NB4 (cell line): ENCODE measurements around the gene OR10A5.

Experiments used
- DNase-seq: peaks from one replicate; pipeline ENCODE4 v3.0.0; 2010; ENCODE audit warnings: low read depth
- H3K4me3 ChIP-seq: one replicate; pipeline ENCODE4 v1.5.1; 2011; ENCODE audit warnings: mild to moderate bottlenecking, low read depth, low read length, moderate library complexity
- CTCF ChIP-seq: IDR thresholded peaks from one replicate; pipeline ENCODE4 v1.5.1; 2012; ENCODE audit warnings: low read depth, low read length
- MAX ChIP-seq: IDR thresholded peaks from 2 replicates; pipeline ENCODE4 v1.6.1; 2011; ENCODE audit warnings: low read depth, low read length
- MYC ChIP-seq: IDR thresholded peaks from 2 replicates; pipeline ENCODE4 v1.6.1; 2011; ENCODE audit warnings: low read depth, low read length
- POLR2A ChIP-seq: IDR thresholded peaks from 2 replicates; pipeline ENCODE4 v1.6.1; 2011; ENCODE audit warnings: mild to moderate bottlenecking; ENCODE audit not compliant: insufficient read length; ENCODE audit errors: extremely low read depth

The OR10A5 gene

DNA sequence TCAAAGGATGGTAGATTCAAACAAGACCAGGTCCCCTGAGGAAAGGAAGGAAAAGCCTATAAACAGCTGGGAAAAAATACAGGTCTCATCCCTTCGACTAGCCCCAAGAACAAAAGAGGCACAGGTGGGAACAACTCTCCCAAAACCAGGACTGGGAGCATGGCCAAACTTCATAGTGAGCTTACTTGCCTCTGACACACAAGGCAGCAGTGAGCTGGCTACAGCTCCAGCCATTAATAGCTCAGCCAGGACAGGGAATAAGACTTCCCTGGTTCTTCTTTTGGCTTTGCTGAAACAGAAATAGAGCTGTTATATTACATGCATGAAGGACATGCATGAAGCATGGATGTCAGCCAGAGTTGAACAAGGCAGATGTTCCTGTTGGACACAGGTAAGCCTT, 17.5 kb downstream of the OR10A5 start, which contains the start of gene OR10A2:
TSS of gene OR10A2 (plus strand) at position 97 of the 400 bp plus-strand sequence. CDS start 6,698 bp downstream, outside the sequence.
- H3K4me3 ChIP-seq, result no peak within 1 kb of the TSS
- no peak for TF ChIP-seq POLR2A
- TF ChIP-seq CTCF, result no peak
- no peak for TF ChIP-seq MYC
- no peak for TF ChIP-seq MAX
- no peak for DNase-seq

DNA sequence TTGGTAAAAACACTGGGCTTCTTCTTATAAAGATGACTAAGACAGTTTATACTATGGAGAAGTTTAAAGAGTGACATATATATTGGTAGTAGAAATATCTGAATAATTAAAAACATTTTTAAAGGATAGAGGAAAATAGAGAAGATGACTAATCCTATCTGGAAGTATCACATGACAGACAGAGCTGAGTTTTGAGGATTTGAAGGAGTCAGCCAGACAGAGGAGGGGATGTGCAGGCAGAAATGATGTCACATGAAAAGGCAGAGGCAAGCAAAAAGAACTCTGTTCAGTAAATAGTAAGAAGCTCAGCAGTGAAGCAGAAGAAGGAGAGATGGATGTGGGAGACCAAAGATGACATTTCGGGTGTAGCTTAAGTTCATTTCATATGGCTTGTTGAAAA, 19.0 kb downstream of the OR10A5 start:
- DNase-seq, result no peak
- H3K4me3 ChIP-seq, result no peak overlapping the region
- no peak for TF ChIP-seq MAX
- TF ChIP-seq MYC, result no peak
- no peak for TF ChIP-seq CTCF
- TF ChIP-seq POLR2A, result no peak

GRCh38 chr11:6871278-6871677, 25.8 kb downstream of the OR10A5 start:
- no peak for DNase-seq
- no peak overlapping the region for H3K4me3 ChIP-seq
- TF ChIP-seq CTCF (no peak), POLR2A (no peak), MAX (no peak), MYC (no peak)

DNA sequence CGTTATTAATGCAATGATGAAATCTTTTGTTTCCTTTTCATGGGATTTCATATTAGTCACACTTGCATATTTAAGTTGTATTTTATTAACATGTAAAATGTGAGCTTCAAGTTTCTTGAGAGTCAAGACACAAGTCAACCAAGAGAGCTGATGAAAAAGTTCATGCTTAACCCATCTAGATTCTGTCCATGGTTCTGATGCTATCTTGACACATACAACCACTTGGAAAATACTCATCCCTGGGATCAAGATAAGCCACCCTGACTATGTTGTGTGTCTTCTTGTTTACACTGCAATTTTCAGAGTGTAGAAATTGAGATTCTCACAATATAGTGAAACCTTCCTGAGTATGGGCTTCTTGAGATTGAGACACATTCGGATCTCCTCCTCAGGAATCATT, 30.3 kb downstream of the OR10A5 start:
- TF ChIP-seq MAX (no peak), MYC (no peak), CTCF (no peak), POLR2A (no peak)
- DNase-seq, result no peak
- H3K4me3 ChIP-seq, result no peak overlapping the region

- H3K4me3 ChIP-seq, result no peak within 1 kb of the TSS
- no peak for TF ChIP-seq POLR2A
- no peak for TF ChIP-seq MAX
- TF ChIP-seq MYC, result no peak
- no peak for DNase-seq
Observed at GRCh38 chr11:6876325-6876724, 30.8 kb downstream of the OR10A5 start, which contains the start of gene OR10A4. OR10A4 (plus strand) TSS chr11:6876625; CDS start chr11:6876648, 23 bp downstream.

- TF ChIP-seq POLR2A (no peak), CTCF (no peak), MAX (no peak), MYC (no peak)
- H3K4me3 ChIP-seq, result no peak overlapping the region
- DNase-seq, result no peak
Observed at GRCh38 chr11:6876914-6877313, 31.4 kb downstream of the OR10A5 start.
